Measurements from ENCODE around the gene TLE5. TPM values are rescaled to one million over a fixed set of nuclear protein-coding genes. Genes with fewer than 3 reads are reported as not detected.

The TLE5 gene
- total and polyA plus RNA-seq, 10 of the 15 experiments (the other 5 are each of a cell fraction or from before 2014, with no cell fraction given), result 2.5 to 373 (median 154) TPM

- no TSS peak for BruUV-seq (replicated peaks)
- Histone ChIP-seq H3K9ac (ENCODE audit: control insufficient read depth, insufficient read depth, low read length) (no peak overlapping the region), H4K20me1 (ENCODE audit: control insufficient read depth, insufficient read depth) (peaks cover 11% of the 10 kb centered on the region; the same call in 1 of the 2 replicates), H3K27me3 (replicated peaks in 1 of 2; ENCODE audit: control insufficient read depth in 2 of 2, insufficient read depth in 2 of 2, low read length in 1 of 2) (no peaks in the 10 kb centered on the region), H3K9me3 (replicated peaks; ENCODE audit: control insufficient read depth, insufficient read depth, low read length) (no peaks in the 10 kb centered on the region), H3K4me3 (no peak overlapping the region), H3K36me3 (ENCODE audit: control insufficient read depth in 2 of 2, insufficient read depth in 2 of 2, low read length in 1 of 2) (peaks cover 17 to 20% of the 10 kb centered on the region in 2 experiments; a peak in 3 of 4 replicates), H3K27ac (ENCODE audit: control insufficient read depth, insufficient read depth) (no peak overlapping the region), H3K4me2 (ENCODE audit: control insufficient read depth, insufficient read depth) (no peak overlapping the region), H2AFZ (ENCODE audit: control insufficient read depth, low read depth, low read length) (no peak overlapping the region), H3K79me2 (ENCODE audit: control insufficient read depth, insufficient read depth, low read length) (peaks cover 13% of the 10 kb centered on the region), H3K4me1 (ENCODE audit: control insufficient read depth, insufficient read depth, low read length) (peaks cover 9% of the 10 kb centered on the region; the same call in 1 of the 2 replicates)
- 84% methylated on average over 20 of the region's 20 CpGs for WGBS (ENCODE audit: insufficient coverage, insufficient replicate concordance, low lambda C conversion rate, missing lambda C conversion rate)
- intact Hi-C loops (cut with micrococcal nuclease; ENCODE audit: unreplicated experiment) (no loop called here), in situ Hi-C loops (cut with MboI) (no loop called here)
- no peak for FAIRE-seq
- ChIA-PET RAD21 (ENCODE audit: unreplicated experiment) (no interaction called here), CTCF (interaction anchor here (0.6 kb wide), 1 partner anchor 398 kb away, joined by 3 read pairs; no protein-coding TSS in a partner anchor), SMC1A (ENCODE audit: uncharacterized antibody, unreplicated experiment) (interaction anchor here (0.7 kb wide), 1 partner anchor 1616 kb away, joined by 4 read pairs; no protein-coding TSS in a partner anchor), POLR2A (interaction anchor here (0.6 kb wide), 2 partner anchors 130 kb away, joined by 3 to 6 read pairs; no protein-coding TSS in a partner anchor)
- TF ChIP-seq POLR2A (IDR thresholded peaks at IDR 0.05; ENCODE audit: low read depth, low read length) (peak; percentile 53; the same call in 1 of the 2 replicates), ZNF622 (IDR thresholded peaks at IDR 0.05) (no peak), TCF7 (IDR thresholded peaks at IDR 0.05; ENCODE audit: borderline replicate concordance) (no peak), POLR2AphosphoS5 (IDR thresholded peaks at IDR 0.05; ENCODE audit: low read length) (peak; percentile 64), ZBED1 (IDR thresholded peaks at IDR 0.05; ENCODE audit: borderline replicate concordance) (no peak)
- no peak for DNase-seq (ENCODE audit: low read depth, low spot score)
- ATAC-seq, result no peak
These were observed 7.1 kb downstream of the TLE5 start for GRCh38 chr19:3054972-3055740.

DNA sequence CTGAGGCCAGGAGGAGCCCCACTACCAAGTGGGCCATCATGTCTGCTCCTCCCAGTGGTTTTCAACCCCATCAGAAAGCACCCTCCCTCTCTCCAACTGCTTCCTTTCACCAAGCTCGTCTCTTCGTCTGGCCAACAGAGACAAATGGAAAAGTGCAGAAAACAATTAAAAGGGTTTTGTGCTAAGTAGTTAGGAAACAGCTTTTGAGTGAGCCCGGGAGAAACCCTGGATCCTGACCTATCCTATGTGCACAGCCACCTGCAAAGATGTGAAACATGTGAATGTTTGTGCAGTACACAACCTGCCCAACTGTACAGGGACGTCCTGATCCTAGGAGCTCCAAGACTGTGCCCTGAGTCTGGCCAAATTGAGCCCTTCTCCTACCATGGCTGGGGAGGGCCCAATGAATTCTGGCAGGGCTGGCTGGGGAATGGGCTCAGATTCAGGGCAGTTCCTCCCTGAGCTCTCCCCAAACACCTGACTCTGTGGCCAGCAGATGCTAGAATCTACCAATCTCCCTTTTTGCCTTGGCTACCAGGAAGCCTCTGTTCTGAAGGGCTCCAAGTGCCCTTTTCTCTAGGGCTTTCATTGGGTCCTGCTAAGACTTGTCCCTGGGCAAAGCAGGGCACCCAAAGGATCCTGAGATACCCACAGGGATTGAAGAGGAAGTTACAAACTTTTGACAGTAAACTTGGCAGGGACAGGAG, 7.9 kb downstream of the TLE5 start:
- ChIA-PET POLR2A (interaction anchor here (0.6 kb wide), 1 partner anchor 130 kb away, joined by 6 read pairs; no protein-coding TSS in a partner anchor), CTCF (interaction anchor here (0.6 kb wide), 1 partner anchor 397 kb away, joined by 3 read pairs; no protein-coding TSS in a partner anchor), SMC1A (ENCODE audit: uncharacterized antibody, unreplicated experiment) (interaction anchor here (0.7 kb wide), 1 partner anchor 1617 kb away, joined by 4 read pairs; no protein-coding TSS in a partner anchor), RAD21 (ENCODE audit: unreplicated experiment) (no interaction called here)
- in situ Hi-C loops (cut with MboI), result no loop called here
- peaks cover 6% of the 10 kb centered on the region; the same call in 1 of the 2 replicates for H3K79me2 ChIP-seq (ENCODE audit: control insufficient read depth, insufficient read depth, low read length)
- H2AFZ ChIP-seq (ENCODE audit: control insufficient read depth, low read depth, low read length), result no peak overlapping the region
- DNase-seq (ENCODE audit: low read depth, low spot score), result no peak
- BruUV-seq (replicated peaks), result no TSS peak
- no peak overlapping the region for H3K9ac ChIP-seq (ENCODE audit: control insufficient read depth, insufficient read depth, low read length)
- WGBS (ENCODE audit: insufficient coverage, insufficient replicate concordance, low lambda C conversion rate, missing lambda C conversion rate), result 88% methylated on average over 4 of the region's 4 CpGs
- H3K36me3 ChIP-seq (ENCODE audit: control insufficient read depth in 2 of 2, insufficient read depth in 2 of 2, low read length in 1 of 2), result peaks cover 12 to 17% of the 10 kb centered on the region in 2 experiments; a peak in 3 of 4 replicates
- no peaks in the 10 kb centered on the region for H3K9me3 ChIP-seq (replicated peaks; ENCODE audit: control insufficient read depth, insufficient read depth, low read length)
- intact Hi-C loops (cut with micrococcal nuclease; ENCODE audit: unreplicated experiment), result no loop called here
- peaks cover 3% of the 10 kb centered on the region; the same call in 1 of the 2 replicates for H3K4me1 ChIP-seq (ENCODE audit: control insufficient read depth, insufficient read depth, low read length)
- no peaks in the 10 kb centered on the region for H3K27me3 ChIP-seq (replicated peaks in 1 of 2; ENCODE audit: control insufficient read depth in 2 of 2, insufficient read depth in 2 of 2, low read length in 1 of 2)
- no peak overlapping the region for H3K27ac ChIP-seq (ENCODE audit: control insufficient read depth, insufficient read depth)
- no peak for FAIRE-seq
- TF ChIP-seq CBX5 (IDR thresholded peaks at IDR 0.05; ENCODE audit: low read depth) (no peak), POLR2A (IDR thresholded peaks at IDR 0.05; ENCODE audit: low read depth, low read length) (peak; percentile 17)
- no peak for ATAC-seq
- no peak overlapping the region for H3K4me2 ChIP-seq (ENCODE audit: control insufficient read depth, insufficient read depth)
- peaks cover 6% of the 10 kb centered on the region; the same call in 1 of the 2 replicates for H4K20me1 ChIP-seq (ENCODE audit: control insufficient read depth, insufficient read depth)
- no peak overlapping the region for H3K4me3 ChIP-seq

Data from GM12878 (cell line).